Measurements from ENCODE around the gene S1PR5.
"Not testable (repeated sequence)": the region's sequence is repeated elsewhere in the genome, so short reads cannot be mapped to it uniquely, and the experiment has no call there.

S1PR5 gene

DNA sequence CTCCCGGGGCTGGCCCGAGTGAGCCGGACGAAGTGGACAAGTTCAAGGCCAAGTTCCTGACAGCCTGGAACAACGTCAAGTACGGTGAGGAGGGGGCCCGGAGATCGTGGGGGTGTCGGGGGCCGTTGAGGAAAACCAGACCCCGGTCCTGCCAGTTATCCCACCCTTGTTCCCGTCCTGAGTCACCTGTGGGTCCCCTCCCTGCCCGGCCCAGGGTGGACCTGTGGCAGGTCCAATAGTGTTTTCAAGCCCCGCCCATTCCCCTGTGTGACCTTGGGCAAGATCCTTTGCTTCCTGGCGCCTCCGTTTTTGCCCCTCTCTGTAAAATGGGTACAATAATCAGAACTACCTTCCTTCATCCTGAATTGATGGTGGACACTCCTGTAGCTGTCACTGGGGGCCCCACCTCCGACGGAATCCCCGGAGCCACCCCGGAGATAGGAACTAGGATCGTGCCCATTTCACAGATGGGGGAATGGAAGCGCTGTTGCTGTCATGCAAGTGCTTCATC, 27.1 kb upstream of the S1PR5 start:
- DNase-seq: no peak

DNA sequence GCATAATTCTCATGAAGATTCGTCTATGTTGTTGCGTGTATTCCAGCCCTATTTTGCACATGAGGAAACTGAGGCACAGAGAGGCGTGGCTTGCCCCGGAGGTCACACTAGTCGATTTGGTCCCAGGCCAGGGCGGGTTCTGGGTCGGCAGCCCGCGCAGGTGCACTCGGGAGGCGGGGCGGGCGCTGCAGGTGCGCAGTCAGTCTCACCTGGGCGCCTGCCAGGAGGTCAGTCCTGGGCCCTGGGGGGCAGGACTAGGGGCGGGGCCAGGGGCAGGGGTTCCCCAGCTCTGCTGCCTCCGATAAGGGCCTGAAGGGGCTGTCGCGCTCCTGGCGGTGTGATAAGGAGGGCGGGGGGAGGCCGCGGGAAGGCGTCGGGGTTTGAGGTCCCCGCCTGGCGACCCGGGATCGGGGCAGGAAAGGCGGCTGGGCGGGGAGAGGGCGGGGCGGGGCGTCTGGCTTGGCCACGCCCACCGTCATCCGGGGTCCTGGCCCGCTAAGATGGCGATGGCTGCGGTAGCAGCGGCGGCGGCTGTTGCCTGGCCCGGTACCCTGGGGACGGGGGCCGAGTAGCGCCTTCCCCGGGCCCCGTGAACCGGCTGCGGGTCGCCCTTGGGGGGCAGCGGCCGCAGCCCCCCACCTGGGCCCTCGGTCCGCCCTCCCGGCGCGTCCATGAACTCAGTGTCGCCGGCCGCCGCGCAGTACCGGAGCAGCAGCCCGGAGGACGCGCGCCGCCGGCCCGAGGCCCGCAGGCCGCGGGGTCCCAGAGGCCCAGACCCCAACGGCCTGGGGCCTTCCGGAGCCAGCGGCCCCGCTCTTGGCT, 26.4 kb upstream of the S1PR5 start, which contains the start of gene ATG4D:
Gene ATG4D (plus strand): TSS at position 485 of the 822 bp plus-strand sequence. CDS start 187 bp downstream, at position 672.
- peak; percentile 94 for DNase-seq

GRCh38 chr19:10543059-10543419, 25.8 kb upstream of the S1PR5 start:
- DNase-seq: no peak

- DNase-seq: not testable (repeated sequence)
These were observed 21.8 kb upstream of the S1PR5 start for GRCh38 chr19:10539016-10539415.

GRCh38 chr19:10538204-10538983, 21.1 kb upstream of the S1PR5 start:
- no peak for DNase-seq

GRCh38 chr19:10537668-10538067, 20.4 kb upstream of the S1PR5 start:
- no peak for DNase-seq

GRCh38 chr19:10535613-10536012, 18.4 kb upstream of the S1PR5 start:
- DNase-seq: peak; percentile 26

GRCh38 chr19:10533646-10534386, 16.6 kb upstream of the S1PR5 start:
- no peak for DNase-seq

DNA sequence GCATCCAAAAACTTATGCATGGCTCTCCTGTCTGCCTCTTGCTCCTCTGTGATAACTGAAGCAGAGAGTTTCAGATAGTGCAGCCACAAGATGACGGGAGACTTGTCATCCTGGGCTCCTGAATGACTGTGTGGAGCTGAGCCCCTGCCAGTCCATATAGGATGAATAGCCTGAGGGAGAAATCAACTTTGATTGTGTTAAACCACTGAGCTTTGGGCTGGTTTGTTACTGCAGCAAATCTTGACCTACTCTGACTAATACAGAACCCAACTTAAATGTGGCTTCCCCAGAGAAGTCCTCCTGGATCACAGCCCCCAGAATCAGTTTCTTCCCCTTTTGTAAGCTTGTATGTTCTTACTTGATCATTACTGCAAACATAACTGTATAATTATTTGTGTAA, 15.2 kb upstream of the S1PR5 start:
- no peak for DNase-seq

DNA sequence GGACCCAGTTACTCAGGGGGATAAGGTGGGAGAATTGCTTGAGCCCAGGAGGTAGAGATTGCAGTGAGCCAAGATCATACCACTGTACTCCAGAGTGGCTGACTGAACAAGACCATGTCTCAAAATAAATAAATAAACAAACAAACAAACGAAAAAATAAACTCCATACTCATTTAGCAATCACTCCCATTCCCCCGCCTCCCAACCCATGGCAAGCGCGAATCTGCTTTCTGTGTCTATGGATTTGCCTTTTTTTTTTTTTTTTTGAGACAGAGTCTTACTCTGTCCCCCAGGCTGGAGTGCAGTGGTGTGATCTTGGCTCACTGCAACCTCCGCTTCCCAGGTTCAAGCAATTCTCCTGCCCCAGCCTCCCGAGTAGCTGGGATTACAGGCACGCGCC, 9.6 kb upstream of the S1PR5 start:
- not testable (repeated sequence) for DNase-seq

- DNase-seq: no peak
These were observed 8.4 kb upstream of the S1PR5 start for GRCh38 chr19:10525636-10526035.

DNA sequence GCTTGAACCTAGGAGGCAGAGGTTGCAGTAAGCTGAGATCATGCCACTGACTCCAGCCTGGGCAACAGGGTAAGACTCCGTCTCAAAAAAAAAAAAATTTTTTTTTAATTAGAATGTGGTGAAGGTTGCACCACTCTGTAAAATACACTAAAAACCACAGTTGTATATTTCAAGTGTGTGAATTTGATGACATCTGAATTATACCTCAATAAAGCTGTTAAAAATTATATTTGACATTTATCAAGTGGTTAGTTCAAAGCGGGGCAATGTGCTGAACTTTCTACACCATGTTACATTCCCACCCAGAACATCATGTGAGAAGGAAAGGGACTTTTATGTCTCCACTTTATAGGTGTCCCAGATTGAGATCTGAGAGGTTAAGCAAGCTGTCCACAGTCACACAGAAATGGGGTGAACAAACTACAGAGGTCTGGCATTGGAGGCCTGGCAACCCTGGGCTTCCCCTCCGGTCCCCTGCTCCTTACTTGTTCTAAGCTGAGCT, 5.9 kb upstream of the S1PR5 start:
- no peak for DNase-seq

DNA sequence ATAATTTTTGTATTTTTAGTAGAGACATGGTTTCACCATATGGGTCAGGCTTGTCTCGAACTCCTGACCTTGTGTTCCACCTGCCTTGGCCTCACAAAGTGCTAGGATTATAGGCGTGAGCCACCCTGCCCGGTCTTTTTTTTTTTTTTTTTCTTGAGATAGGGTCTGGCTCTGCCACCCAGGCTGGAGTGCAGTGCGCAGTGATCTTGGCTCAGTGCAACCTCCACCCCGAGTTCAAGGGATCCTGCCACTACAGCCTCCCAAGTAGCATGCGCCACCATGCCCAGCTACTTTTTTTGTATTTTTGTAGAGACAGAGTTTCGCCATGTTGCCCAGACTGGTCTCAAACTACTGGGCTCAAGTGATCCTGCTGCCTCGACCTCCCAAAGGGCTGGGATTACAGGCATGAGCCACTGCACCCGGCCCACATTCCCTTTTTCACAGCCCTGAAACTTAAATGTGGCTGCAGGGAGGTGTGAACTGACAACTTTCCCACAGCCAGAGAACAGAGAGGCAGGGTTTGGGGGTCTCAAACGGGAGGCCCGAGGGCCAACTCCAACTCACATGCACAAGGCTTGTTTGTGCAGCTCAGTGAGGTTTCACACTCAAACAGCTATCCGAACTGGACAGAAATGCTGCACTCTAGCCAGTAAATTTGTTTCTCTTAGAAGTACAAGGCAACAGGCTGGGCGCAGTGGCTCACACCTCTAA, 4.4 kb upstream of the S1PR5 start:
- no peak for DNase-seq

GRCh38 chr19:10520652-10521318, 3.5 kb upstream of the S1PR5 start:
- no peak for DNase-seq

- no peak for DNase-seq
These were observed 2.2 kb upstream of the S1PR5 start for GRCh38 chr19:10519421-10519820.

GRCh38 chr19:10518444-10519361, 1.5 kb upstream of the S1PR5 start:
- DNase-seq: no peak

DNA sequence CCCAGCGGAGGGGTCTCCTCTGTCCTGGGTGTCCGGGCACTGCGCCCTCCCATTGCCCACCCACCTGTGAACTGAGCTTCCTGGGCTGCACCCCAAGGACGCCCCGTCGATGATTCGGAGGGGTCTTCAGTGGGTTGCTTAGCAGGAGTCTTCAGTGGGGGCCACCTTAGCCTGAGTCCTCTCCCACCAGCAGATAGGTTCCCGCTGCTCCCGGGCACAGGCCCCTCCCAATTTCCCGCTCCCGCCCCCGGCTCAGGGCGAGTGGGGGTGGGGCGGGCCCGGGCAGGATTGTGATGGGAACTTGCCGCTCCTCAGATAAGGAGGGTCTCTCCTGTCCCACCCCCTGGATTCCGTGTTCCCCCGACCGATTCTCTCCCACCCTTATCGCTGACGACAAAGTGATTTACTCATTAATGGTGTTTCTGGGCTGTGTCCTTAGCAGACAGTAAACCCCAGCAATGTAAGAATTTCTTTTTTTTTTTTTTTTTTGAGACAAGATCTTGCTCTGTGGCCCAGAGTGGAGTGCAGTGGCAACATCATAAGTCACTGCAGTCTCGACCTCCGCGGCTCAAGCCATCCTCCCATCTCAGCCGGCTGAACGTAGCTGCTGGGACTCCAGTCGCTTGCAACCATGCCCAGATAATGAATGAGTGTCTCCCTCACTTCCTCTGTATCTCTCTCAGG, 655 bp upstream of the S1PR5 start:
- DNase-seq: peak; percentile 42

GRCh38 chr19:10516671-10517286, 468 bp downstream of the S1PR5 start:
- DNase-seq: no peak

DNA sequence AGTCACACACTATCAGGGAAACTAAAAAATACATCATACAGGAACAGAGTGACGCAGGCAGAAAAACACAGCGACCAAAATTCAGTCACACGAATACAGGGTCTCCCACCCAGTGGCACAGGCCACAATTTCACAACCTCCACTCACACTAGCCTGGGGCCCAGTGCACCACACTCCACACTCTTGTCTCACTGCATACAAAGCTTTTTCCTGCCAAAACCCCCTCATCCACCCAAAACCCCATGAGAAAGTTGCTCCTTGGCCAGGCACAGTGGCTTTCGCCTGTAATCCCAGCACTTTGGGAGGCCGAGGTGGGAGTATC, 1.2 kb downstream of the S1PR5 start:
- no peak for DNase-seq

Measured in NCI-H1105 treated with DMSO at 0.1 percent for 48 hours (cell line).